CD4-positive, CD25-positive, alpha-beta regulatory T cell (primary cell): Measurements from ENCODE around the gene NCOA3. TPM values are rescaled to one million over a fixed set of nuclear protein-coding genes. Genes with fewer than 3 reads are reported as not detected.

Experiments
- ATAC-seq, 2 donors: fragments of 150-1000 bp; cut with Tn5 transposase; one replicate each; pipeline ENCODE4 v1.10.0; 2021; ENCODE audit warnings: low read depth in 2 of 2, moderate number of reproducible peaks in 2 of 2, moderate library complexity in 1 of 2
- DNase-seq, 3 donors: peaks; one replicate each; pipeline versions ENCODE4 v3.0.0 to v3.0.0-alpha.2; 2012 to 2022; ENCODE audit warnings: mixed read lengths in 1 of 3
- H3K27ac ChIP-seq: one replicate; pipeline ENCODE4 v1.7.0; 2013; ENCODE audit warnings: mild to moderate bottlenecking, low read length; ENCODE audit not compliant: insufficient read depth, poor library complexity, severe bottlenecking
- H3K27me3 ChIP-seq: one replicate; pipeline ENCODE4 v1.7.0; 2013; ENCODE audit warnings: low read length; ENCODE audit not compliant: control insufficient read depth, insufficient read depth
- H3K36me3 ChIP-seq: one replicate; pipeline ENCODE4 v1.7.0; 2013; ENCODE audit warnings: mild to moderate bottlenecking, low read length, moderate library complexity; ENCODE audit not compliant: control insufficient read depth, insufficient read depth
- H3K4me1 ChIP-seq: 2 replicates; pipeline ENCODE4 v1.7.0; 2013; ENCODE audit warnings: mild to moderate bottlenecking, low read length; ENCODE audit not compliant: insufficient read depth, control insufficient read depth, poor library complexity, severe bottlenecking
- H3K4me3 ChIP-seq: one replicate; pipeline ENCODE4 v1.7.0; 2013; ENCODE audit warnings: low read depth, mild to moderate bottlenecking, low read length, moderate library complexity
- H3K9me3 ChIP-seq, 2 experiments: 1 replicate in 1 of 2; 2 replicates in 1 of 2; pipeline ENCODE4 v1.7.0; 2013; ENCODE audit warnings: low read length in 2 of 2, mild to moderate bottlenecking in 1 of 2, moderate library complexity in 1 of 2; ENCODE audit not compliant: control insufficient read depth in 2 of 2
- H3K27ac Mint-ChIP-seq, 3 donors: one replicate each; pipeline ENCODE4 v1.8.0; 2020 to 2022; ENCODE audit warnings: mild to moderate bottlenecking in 3 of 3, mixed read lengths in 3 of 3, moderate library complexity in 2 of 3
- H3K27me3 Mint-ChIP-seq: one replicate; pipeline ENCODE4 v1.8.0; 2022; ENCODE audit warnings: mild to moderate bottlenecking, mixed read lengths
- H3K36me3 Mint-ChIP-seq: one replicate; pipeline ENCODE4 v1.8.0; 2020; ENCODE audit warnings: mixed read lengths
- H3K4me1 Mint-ChIP-seq, 4 donors: one replicate each; pipeline ENCODE4 v1.8.0; 2020 to 2022; ENCODE audit warnings: mixed read lengths in 4 of 4, mild to moderate bottlenecking in 1 of 4
- H3K4me3 Mint-ChIP-seq, 4 donors: one replicate each; pipeline ENCODE4 v1.8.0; 2020 to 2022; ENCODE audit warnings: mild to moderate bottlenecking in 4 of 4, mixed read lengths in 4 of 4, moderate library complexity in 3 of 4
- H3K9me3 Mint-ChIP-seq, 7 donors: one replicate each; pipeline ENCODE4 v1.8.0; 2020 to 2022; ENCODE audit warnings: mixed read lengths in 7 of 7, mild to moderate bottlenecking in 3 of 7, moderate library complexity in 2 of 7
- polyA plus RNA-seq, 4 donors: library from polyadenylated mRNA; unstranded; fragments of 300-500 nt; fragmentation: Illumina TruSeq; gene quantifications; one replicate each; pipeline ENCODE4 v1.2.3, GENCODE V29; 2021
- total RNA-seq: library from RNA; stranded (reverse); gene quantifications from one replicate; pipeline ENCODE4 v1.2.3, GENCODE V29; 2022

Gene NCOA3
- total and polyA plus RNA-seq, 5 donors from 2014 or later, result 21.4 to 86.6 (median 26.0) TPM

DNA sequence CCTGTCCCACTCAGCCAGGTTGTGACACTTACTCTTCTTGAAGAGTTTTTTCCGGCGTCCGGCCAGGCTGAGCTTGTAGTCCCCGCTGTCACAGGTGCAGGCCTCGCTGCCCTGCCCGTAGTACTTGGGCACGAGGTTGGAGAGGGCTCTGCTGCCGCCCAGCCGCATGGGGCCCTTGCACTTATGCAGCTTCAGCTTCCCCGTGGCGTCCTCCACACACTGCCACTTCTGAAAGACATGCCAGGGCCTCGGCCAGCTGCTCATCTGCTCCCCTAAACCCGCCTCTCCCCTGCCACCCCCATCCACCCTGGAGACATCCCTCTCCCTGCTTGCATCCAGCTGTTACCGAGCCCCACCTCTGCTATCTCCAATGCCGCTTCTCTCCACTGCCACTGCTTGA is 170.5 kb downstream of the NCOA3 start:
- H3K4me1 Mint-ChIP-seq, result peaks cover 0 to 2% (median 0%) of the 10 kb centered on the region in 4 donors
- ATAC-seq (no peak), DNase-seq (no peak)
- H3K27ac Mint-ChIP-seq, result peak overlapping the region in 1 of 3 donors; percentile 90
- H3K27me3 Mint-ChIP-seq, result no peaks in the 10 kb centered on the region
- Histone ChIP-seq H3K9me3 (no peaks in the 10 kb centered on the region), H3K4me1 (no peaks in the 10 kb centered on the region), H3K36me3 (no peaks in the 10 kb centered on the region), H3K27ac (no peak overlapping the region), H3K27me3 (no peaks in the 10 kb centered on the region), H3K4me3 (no peak overlapping the region)
- H3K36me3 Mint-ChIP-seq, result peaks cover 3% of the 10 kb centered on the region
- H3K4me3 Mint-ChIP-seq, result no peak overlapping the region
- H3K9me3 Mint-ChIP-seq, result no peaks in the 10 kb centered on the region

DNA sequence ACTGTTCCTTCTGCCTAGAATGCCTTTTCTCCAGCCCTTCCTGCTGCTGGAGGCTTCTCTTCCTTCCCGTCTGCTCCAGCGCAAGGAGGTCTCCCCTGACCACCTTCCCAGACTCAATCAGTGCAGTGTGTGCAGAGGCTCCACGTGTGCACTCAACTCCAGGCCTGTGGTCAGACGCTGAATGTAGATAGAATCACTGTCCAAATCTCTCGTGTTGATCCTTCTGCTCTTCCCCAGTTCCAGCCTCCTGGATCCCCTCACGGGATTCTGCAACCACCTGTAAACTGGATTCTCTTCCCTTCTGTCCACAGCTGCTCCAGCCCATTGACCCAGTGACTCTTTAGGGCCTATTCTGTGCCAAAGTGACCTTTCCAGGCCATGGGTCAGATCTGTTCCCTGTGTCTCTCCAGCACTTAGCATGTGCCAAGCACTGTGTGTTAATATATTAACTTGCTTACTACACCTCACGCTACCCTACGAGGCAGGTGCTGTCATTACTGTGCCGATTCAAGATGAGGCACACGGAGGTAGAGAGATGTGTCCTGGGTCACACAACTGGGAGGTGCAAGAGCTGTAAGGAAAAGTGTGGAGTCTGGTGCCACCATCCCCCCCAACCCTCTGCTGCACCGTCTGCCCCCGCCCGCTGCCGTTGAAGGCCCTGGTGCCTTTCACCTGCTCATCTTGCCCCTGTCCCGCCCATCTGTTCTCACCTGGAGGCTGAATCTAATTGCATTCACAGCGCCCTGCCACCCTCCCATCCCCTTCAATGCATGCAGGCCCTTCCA is 171.4 kb downstream of the NCOA3 start:
- no peaks in the 10 kb centered on the region for H3K27me3 ChIP-seq
- ATAC-seq (no peak), DNase-seq (no peak)
- H3K9me3 ChIP-seq, result no peaks in the 10 kb centered on the region
- H3K27ac ChIP-seq, result no peak overlapping the region
- peaks cover 0 to 2% (median 0%) of the 10 kb centered on the region in 4 donors for H3K4me1 Mint-ChIP-seq
- H3K27me3 Mint-ChIP-seq, result peaks cover 5% of the 10 kb centered on the region
- no peak overlapping the region for H3K4me3 Mint-ChIP-seq
- H3K4me1 ChIP-seq, result no peaks in the 10 kb centered on the region
- no peaks in the 10 kb centered on the region for H3K9me3 Mint-ChIP-seq
- peaks cover 2% of the 10 kb centered on the region for H3K36me3 Mint-ChIP-seq
- peak overlapping the region in 1 of 3 donors; percentile 0 for H3K27ac Mint-ChIP-seq
- H3K36me3 ChIP-seq, result no peaks in the 10 kb centered on the region
- no peak overlapping the region for H3K4me3 ChIP-seq

DNA sequence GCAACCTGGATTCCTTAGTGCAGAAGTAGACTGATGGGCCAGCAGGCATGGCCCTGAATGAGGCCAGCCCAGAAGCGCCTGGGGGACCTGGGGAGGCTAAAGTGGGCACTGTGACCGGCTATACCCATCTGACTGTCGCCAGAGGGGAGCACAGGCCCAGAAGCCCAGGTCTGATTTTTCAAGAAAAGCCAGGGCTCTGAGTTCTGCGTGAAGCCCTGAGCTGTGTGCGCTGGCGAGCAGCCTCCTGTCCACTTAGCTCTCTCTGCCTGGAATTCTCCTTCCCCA is 171.9 kb downstream of the NCOA3 start:
- Mint-ChIP-seq H3K9me3 (no peaks in the 10 kb centered on the region), H3K27ac (no peak overlapping the region), H3K27me3 (peaks cover 5% of the 10 kb centered on the region), H3K4me1 (peaks cover 0 to 2% (median 0%) of the 10 kb centered on the region in 4 donors), H3K4me3 (no peak overlapping the region), H3K36me3 (no peaks in the 10 kb centered on the region)
- H3K27me3 ChIP-seq, result no peaks in the 10 kb centered on the region
- H3K27ac ChIP-seq, result no peak overlapping the region
- H3K9me3 ChIP-seq, result no peaks in the 10 kb centered on the region
- no peak for ATAC-seq
- no peak for DNase-seq
- H3K4me1 ChIP-seq, result no peaks in the 10 kb centered on the region
- H3K36me3 ChIP-seq, result no peaks in the 10 kb centered on the region
- no peak overlapping the region for H3K4me3 ChIP-seq

DNA sequence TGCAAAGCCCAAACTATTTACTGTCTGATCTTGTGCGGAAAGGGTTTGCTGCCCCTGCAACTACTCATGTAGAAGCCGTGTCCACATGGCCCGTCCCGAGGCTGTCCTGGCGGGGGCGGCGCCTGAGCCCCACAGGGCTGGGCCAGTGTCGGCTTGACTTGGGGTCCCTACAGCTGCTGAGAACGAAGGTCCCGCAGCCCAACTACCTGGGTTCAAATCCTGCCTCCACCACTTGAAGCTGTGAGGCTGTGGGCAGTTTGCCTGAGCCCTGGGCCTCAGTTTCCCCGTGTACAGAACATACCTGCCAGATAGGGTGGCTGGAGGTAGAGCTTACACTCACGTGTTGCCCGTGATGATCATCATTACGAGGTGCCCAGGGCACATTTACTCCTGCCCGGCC is 172.5 kb downstream of the NCOA3 start:
- no peaks in the 10 kb centered on the region for H3K36me3 ChIP-seq
- peak overlapping the region in 1 of 4 donors; percentile 38 for H3K4me3 Mint-ChIP-seq
- H3K27me3 ChIP-seq, result no peaks in the 10 kb centered on the region
- no peaks in the 10 kb centered on the region for H3K4me1 ChIP-seq
- H3K27me3 Mint-ChIP-seq, result peaks cover 5% of the 10 kb centered on the region
- no peak overlapping the region for H3K27ac Mint-ChIP-seq
- DNase-seq (no peak), ATAC-seq (no peak)
- no peaks in the 10 kb centered on the region for H3K36me3 Mint-ChIP-seq
- H3K9me3 ChIP-seq, result no peaks in the 10 kb centered on the region
- H3K9me3 Mint-ChIP-seq, result no peaks in the 10 kb centered on the region
- H3K4me3 ChIP-seq, result no peak overlapping the region
- H3K4me1 Mint-ChIP-seq, result peaks cover 0 to 3% (median under 1%) of the 10 kb centered on the region in 4 donors
- H3K27ac ChIP-seq, result no peak overlapping the region

DNA sequence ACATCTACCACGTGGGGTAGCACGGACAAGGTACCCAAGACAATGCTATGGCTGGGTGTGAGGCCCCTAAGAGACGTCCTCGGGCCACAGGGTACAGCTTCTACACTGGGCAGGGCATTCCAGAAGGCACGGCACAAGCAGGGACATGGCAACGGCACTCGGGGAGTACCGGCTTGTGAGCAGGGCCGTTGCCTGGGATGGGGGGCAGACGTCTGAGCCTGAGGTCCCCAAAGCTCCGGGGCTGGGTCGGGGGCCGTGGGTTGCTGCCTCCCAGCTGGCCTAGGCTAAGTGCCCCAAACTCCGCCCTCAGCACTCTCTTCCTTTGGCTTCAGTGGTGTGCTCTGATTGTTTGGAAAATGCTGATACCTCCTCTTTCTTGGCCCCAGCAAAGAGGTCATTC is 173.0 kb downstream of the NCOA3 start:
- Histone ChIP-seq H3K36me3 (no peaks in the 10 kb centered on the region), H3K9me3 (no peaks in the 10 kb centered on the region), H3K27me3 (no peaks in the 10 kb centered on the region), H3K4me3 (no peak overlapping the region), H3K27ac (no peak overlapping the region), H3K4me1 (no peaks in the 10 kb centered on the region)
- Mint-ChIP-seq H3K27me3 (peaks cover 5% of the 10 kb centered on the region), H3K9me3 (no peaks in the 10 kb centered on the region), H3K4me1 (peaks cover 0 to 4% (median 2%) of the 10 kb centered on the region in 4 donors), H3K27ac (no peak overlapping the region), H3K36me3 (no peaks in the 10 kb centered on the region), H3K4me3 (no peak overlapping the region)
- ATAC-seq, result no peak
- no peak for DNase-seq

DNA sequence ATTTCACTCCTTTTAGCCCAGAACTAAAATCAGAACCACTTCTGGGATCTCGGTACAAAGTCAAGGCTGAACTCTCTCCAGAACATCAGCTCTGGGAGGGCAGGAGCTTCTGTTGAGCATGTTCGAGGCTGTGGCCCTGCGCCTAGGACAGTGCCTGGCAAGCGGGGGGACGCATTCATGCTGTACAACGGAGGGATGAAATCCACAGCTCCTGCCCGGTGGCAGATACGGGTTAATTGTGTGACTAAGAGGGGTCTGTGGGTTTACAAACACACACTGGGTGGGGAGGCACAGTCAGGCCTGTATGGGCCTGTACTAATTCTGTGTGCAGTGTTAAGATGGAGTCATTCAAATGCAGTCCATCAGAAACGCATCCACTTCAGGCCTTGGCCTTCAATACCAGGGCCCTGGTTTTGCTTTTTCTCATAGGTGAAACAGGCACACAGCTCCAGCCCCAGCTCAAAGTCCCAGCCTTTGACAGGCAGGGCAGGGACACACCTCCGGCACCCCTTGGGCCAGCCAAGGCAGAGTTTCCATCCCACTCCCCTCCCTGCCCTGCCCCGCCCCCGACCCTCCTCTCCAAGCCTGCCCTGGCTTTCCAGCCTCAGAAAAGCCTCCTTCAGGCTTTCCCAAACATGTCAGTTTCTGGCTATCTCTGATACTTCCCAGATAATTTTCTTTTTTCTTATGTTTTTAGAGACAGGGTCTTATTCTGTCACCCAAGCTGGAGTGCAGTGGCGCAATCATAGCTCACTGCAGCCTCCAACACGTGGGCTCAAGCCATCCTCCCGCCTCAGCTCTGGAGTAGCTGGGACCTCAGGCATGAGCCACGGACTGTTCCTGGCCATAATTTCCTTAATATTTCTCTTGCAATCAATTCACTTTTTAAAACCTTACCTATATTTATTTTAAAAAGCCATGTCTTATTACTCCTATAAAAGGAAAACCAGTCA is 173.8 kb downstream of the NCOA3 start:
- Mint-ChIP-seq H3K4me1 (peaks cover 0 to 4% (median 2%) of the 10 kb centered on the region in 4 donors), H3K4me3 (no peak overlapping the region), H3K27me3 (peaks cover 9% of the 10 kb centered on the region), H3K27ac (no peak overlapping the region), H3K36me3 (no peaks in the 10 kb centered on the region), H3K9me3 (no peaks in the 10 kb centered on the region)
- Histone ChIP-seq H3K4me1 (no peaks in the 10 kb centered on the region), H3K4me3 (no peak overlapping the region), H3K27me3 (no peaks in the 10 kb centered on the region), H3K27ac (no peak overlapping the region), H3K9me3 (no peaks in the 10 kb centered on the region), H3K36me3 (no peaks in the 10 kb centered on the region)
- ATAC-seq (no peak), DNase-seq (no peak)

DNA sequence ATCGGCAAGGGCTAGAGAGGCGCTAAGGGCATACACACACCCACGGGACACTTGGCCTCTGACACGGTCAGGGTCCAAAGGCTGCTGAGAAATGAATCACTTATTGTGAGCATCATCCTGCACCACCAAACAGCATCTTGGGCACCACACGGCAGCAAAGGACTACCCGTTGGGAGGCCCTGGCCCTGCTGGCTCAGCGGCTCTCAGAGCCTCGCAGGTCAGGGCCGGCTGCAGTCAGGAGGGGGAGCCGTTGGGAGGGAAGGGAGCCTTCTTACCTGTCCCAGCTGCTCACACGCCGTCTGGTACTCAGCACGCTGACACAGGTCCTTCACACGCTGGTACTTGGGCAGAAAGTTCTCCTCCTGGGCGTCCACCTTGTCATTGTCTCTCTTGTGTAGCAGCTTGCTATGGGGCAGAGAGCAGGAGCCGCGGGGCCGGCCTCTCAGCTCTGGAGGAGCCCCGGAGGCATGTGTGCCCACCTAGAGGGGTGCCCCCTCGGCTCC is 174.6 kb downstream of the NCOA3 start:
- no peaks in the 10 kb centered on the region for H3K9me3 ChIP-seq
- H3K27ac Mint-ChIP-seq, result peak overlapping the region in 1 of 3 donors; percentile 56
- DNase-seq, result no peak
- peaks cover 9% of the 10 kb centered on the region for H3K27me3 Mint-ChIP-seq
- H3K36me3 ChIP-seq, result no peaks in the 10 kb centered on the region
- H3K9me3 Mint-ChIP-seq, result no peaks in the 10 kb centered on the region
- H3K4me3 Mint-ChIP-seq, result no peak overlapping the region
- no peaks in the 10 kb centered on the region for H3K27me3 ChIP-seq
- no peak overlapping the region for H3K27ac ChIP-seq
- no peaks in the 10 kb centered on the region for H3K36me3 Mint-ChIP-seq
- no peaks in the 10 kb centered on the region for H3K4me1 ChIP-seq
- ATAC-seq, result no peak
- peaks cover 0 to 4% (median 2%) of the 10 kb centered on the region in 4 donors for H3K4me1 Mint-ChIP-seq
- no peak overlapping the region for H3K4me3 ChIP-seq
